DOHH2 (cell line): ENCODE data around the gene SCGB1D1.

Experiments used
- H3F3A ChIP-seq: fragments of 200-600 bp; sonication (generic), shearing (Covaris generic); 2 replicates; pipeline ENCODE4 v1.6.0; 2016; ENCODE audit warnings: antibody characterized with exemption, mild to moderate bottlenecking; ENCODE audit not compliant: control insufficient read depth, insufficient read depth
- H3K27ac ChIP-seq: fragments of 200-600 bp; sonication (generic); 2 replicates; pipeline ENCODE4 v1.5.1; 2014; ENCODE audit warnings: low read depth, mild to moderate bottlenecking, low read length, moderate library complexity
- H3K27me3 ChIP-seq: fragments of 200-600 bp; sonication (generic); 2 replicates; pipeline ENCODE4 v1.6.1; 2014; ENCODE audit warnings: mild to moderate bottlenecking, low read length, mixed read lengths; ENCODE audit not compliant: control insufficient read depth
- H3K36me3 ChIP-seq: fragments of 200-600 bp; sonication (generic); 2 replicates; pipeline ENCODE4 v1.6.1; 2014; ENCODE audit warnings: mild to moderate bottlenecking, low read length, moderate library complexity, mixed read lengths; ENCODE audit not compliant: control insufficient read depth
- H3K4me1 ChIP-seq: fragments of 200-600 bp; sonication (generic); 2 replicates; pipeline ENCODE4 v1.6.1; 2014; ENCODE audit warnings: mild to moderate bottlenecking, low read length, mixed read lengths; ENCODE audit not compliant: control insufficient read depth
- H3K4me2 ChIP-seq: fragments of 200-600 bp; sonication (generic); 2 replicates; pipeline ENCODE4 v1.6.0; 2014; ENCODE audit warnings: mild to moderate bottlenecking, low read length, moderate library complexity
- H3K4me3 ChIP-seq: fragments of 200-600 bp; sonication (generic); 2 replicates; pipeline ENCODE4 v1.5.1; 2014; ENCODE audit warnings: mild to moderate bottlenecking, low read length, mixed read lengths
- H3K79me2 ChIP-seq: fragments of 200-600 bp; sonication (generic); 2 replicates; pipeline ENCODE4 v1.6.1; 2014; ENCODE audit warnings: mild to moderate bottlenecking, low read length, mixed read lengths; ENCODE audit not compliant: control insufficient read depth
- H3K9me2 ChIP-seq: fragments of 200-600 bp; sonication (generic); replicated peaks from 2 replicates; pipeline ENCODE4 v1.6.1; 2014; ENCODE audit warnings: mild to moderate bottlenecking, low read length, mixed read lengths; ENCODE audit not compliant: control insufficient read depth
- H3K9me3 ChIP-seq: fragments of 200-600 bp; sonication (generic); 2 replicates; pipeline ENCODE4 v1.6.1; 2014; ENCODE audit warnings: antibody characterized with exemption, low read length, mixed read lengths; ENCODE audit not compliant: control insufficient read depth, insufficient read depth
- H4K20me1 ChIP-seq: fragments of 200-600 bp; sonication (generic); 2 replicates; pipeline ENCODE4 v1.6.0; 2014; ENCODE audit warnings: low read depth, mild to moderate bottlenecking, antibody characterized with exemption, low read length, moderate library complexity; ENCODE audit not compliant: control insufficient read depth, insufficient read depth
- CTCF ChIP-seq: fragments of 200-600 bp; sonication (generic); IDR thresholded peaks from one replicate; pipeline ENCODE4 v1.5.1; 2014; ENCODE audit warnings: antibody characterized with exemption, mild to moderate bottlenecking, low read depth, low read length; ENCODE audit not compliant: poor library complexity, severe bottlenecking
- EZH2phosphoT487 ChIP-seq: fragments of 200-600 bp; sonication (generic); IDR thresholded peaks from 2 replicates; pipeline ENCODE4 v1.6.1; 2017; ENCODE audit warnings: borderline replicate concordance, mild to moderate bottlenecking, antibody characterized with exemption, low read length, moderate library complexity, mixed read lengths

SCGB1D1 gene, protein sequence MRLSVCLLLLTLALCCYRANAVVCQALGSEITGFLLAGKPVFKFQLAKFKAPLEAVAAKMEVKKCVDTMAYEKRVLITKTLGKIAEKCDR

DNA sequence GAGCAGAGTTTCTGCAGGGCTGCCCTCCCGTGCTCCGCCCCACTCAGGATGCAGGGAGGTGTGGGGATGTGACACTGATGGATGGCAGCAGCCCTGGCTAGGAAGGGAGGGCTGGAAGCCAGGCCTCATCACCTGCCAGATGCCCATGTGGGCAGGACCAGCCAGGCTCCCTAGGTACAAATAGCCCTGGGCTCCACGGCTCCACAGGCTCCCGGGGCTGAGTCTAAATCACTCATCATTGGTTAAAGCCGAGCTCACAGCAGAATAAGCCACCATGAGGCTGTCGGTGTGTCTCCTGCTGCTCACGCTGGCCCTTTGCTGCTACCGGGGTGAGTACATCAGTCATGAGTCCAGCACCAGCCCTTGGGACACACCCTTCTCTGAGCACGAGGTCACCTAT is at the start of gene SCGB1D1:
Gene SCGB1D1, plus strand, starts transcription at position 206 of the 400 bp plus-strand sequence. Its CDS starts 69 bp downstream, at position 275.
- Histone ChIP-seq H3K36me3 (no peaks in the 10 kb centered on the region), H3K27me3 (peaks cover 6% of the 10 kb centered on the region), H4K20me1 (no peaks in the 10 kb centered on the region), H3K27ac (no peak within 1 kb of the TSS), H3K4me3 (no peak within 1 kb of the TSS), H3K4me2 (no peak within 1 kb of the TSS), H3K9me3 (no peaks in the 10 kb centered on the region), H3F3A (no peaks in the 10 kb centered on the region), H3K4me1 (no peaks in the 10 kb centered on the region), H3K79me2 (no peaks in the 10 kb centered on the region), H3K9me2 (no peaks in the 10 kb centered on the region)
- TF ChIP-seq EZH2phosphoT487 (no peak), CTCF (no peak)

GRCh38 chr11:62140304-62141110 is 49.5 kb upstream of the SCGB1D1 start:
- Histone ChIP-seq H3K79me2 (peaks cover 25% of the 10 kb centered on the region), H3K27ac (no peak overlapping the region), H3F3A (no peaks in the 10 kb centered on the region), H3K9me3 (no peaks in the 10 kb centered on the region), H3K4me2 (no peak overlapping the region), H3K27me3 (no peaks in the 10 kb centered on the region), H3K4me3 (no peak overlapping the region), H4K20me1 (no peaks in the 10 kb centered on the region; the same call in 1 of the 2 replicates), H3K36me3 (peaks cover 93% of the 10 kb centered on the region), H3K9me2 (no peaks in the 10 kb centered on the region), H3K4me1 (no peaks in the 10 kb centered on the region)
- TF ChIP-seq EZH2phosphoT487 (no peak), CTCF (no peak)

DNA sequence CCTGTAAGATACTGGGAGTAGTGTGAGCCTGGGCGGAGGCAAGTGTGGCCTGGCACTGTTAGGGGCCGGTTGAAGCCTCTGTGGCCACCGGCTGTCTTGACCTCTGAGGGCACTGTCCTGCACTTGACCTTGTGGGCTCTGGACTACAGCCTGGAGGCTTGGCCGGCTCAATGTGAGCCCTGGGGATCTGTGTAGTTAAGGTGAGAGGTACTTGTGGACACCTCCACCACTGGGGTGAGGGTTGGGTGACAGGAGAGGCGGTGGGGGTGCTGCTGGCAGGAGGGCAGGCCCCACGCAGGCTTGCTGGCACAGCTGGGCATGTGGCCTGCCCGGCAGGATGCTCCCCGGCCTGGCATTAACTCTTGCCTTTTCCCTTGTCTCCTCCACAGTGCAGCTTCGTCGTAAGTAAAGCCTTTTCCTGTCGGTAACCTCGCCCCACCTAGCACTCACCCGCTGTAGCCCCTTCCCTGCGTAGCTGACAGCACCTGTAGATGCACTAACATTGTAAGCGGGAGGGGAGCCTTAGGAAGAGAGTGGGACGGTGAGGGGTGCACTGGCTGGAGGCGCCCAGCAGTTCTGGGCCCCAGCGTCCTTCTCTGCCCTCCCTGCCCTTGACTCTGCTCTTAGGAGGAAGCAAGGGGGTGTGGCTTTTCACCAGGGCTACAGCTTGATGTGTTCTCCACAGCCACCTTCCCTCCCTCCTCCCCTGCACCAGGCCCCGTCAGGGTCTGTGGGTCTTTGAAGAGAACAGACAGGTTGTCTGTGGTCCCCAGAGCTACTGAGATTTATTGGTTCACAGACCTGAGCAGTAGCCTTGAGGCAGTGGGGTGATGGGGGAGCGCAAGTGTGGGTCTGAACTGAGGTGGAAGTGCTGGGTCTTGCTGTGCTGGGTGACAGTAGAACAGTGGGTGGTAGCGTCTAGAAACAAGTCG is 48.6 kb upstream of the SCGB1D1 start:
- Histone ChIP-seq H3K4me3 (no peak overlapping the region), H3K27me3 (no peaks in the 10 kb centered on the region), H3K9me2 (no peaks in the 10 kb centered on the region), H3K4me2 (no peak overlapping the region), H3K27ac (no peak overlapping the region), H3K4me1 (no peaks in the 10 kb centered on the region), H3K9me3 (no peaks in the 10 kb centered on the region), H4K20me1 (no peaks in the 10 kb centered on the region; the same call in 1 of the 2 replicates), H3K36me3 (peaks cover 97% of the 10 kb centered on the region), H3F3A (no peaks in the 10 kb centered on the region), H3K79me2 (peaks cover 16% of the 10 kb centered on the region)
- TF ChIP-seq CTCF (no peak), EZH2phosphoT487 (no peak)
